Dermis microvascular lymphatic vessel endothelial cell (primary cell): Measurements from ENCODE around the gene OR10P1. TPM values are rescaled to one million over a fixed set of nuclear protein-coding genes. Genes with fewer than 3 reads are reported as not detected.

Experiments used
- DNase-seq, 2 donors: peaks; one replicate each; pipeline versions ENCODE4 v3.0.0 to v3.0.0-alpha.2; 2010; ENCODE audit warnings: low read depth in 2 of 2
- total RNA-seq: library from RNA; depleted of rRNA; stranded (reverse); fragments of >200 nt; gene quantifications from 2 replicates; pipeline ENCODE4 v1.2.1, GENCODE V29; 2014

OR10P1 gene
- total RNA-seq, 1 donor from 2014 or later = not detected

- DNase-seq = no peak
Observed at GRCh38 chr12:55684761-55685370, 48.2 kb downstream of the OR10P1 start.

- no peak for DNase-seq
Observed at GRCh38 chr12:55685671-55686070, 49.0 kb downstream of the OR10P1 start.

GRCh38 chr12:55686366-55687010 lies 49.8 kb downstream of the OR10P1 start:
- no peak for DNase-seq

Other genes starting within 250 kb of the OR10P1 start
- gene OR6C65, start 236.4 kb upstream of the OR10P1 start, total RNA-seq = not detected in 2 replicates
- gene OR6C76, start 210.6 kb upstream of the OR10P1 start, total RNA-seq = not detected in 2 replicates
- gene OR6C2, start 192.8 kb upstream of the OR10P1 start, total RNA-seq = not detected in 2 replicates
- not detected in 2 replicates for gene OR6C70, start 166.8 kb upstream of the OR10P1 start, total RNA-seq
- not detected in 2 replicates for gene OR6C68, start 144.5 kb upstream of the OR10P1 start, total RNA-seq
- not detected in 2 replicates for gene OR6C4, start 87.3 kb upstream of the OR10P1 start, total RNA-seq
- gene OR2AP1, start 64.4 kb upstream of the OR10P1 start, total RNA-seq = not detected in 2 replicates
- 0.13 and 0.26 TPM in 2 replicates for gene ITGA7, start 71.0 kb downstream of the OR10P1 start, total RNA-seq
- gene BLOC1S1, start 79.2 kb downstream of the OR10P1 start, total RNA-seq = 56.2 and 59.9 TPM in 2 replicates
- gene RDH5, start 83.5 kb downstream of the OR10P1 start, total RNA-seq = 0.13 and 0.63 TPM in 2 replicates
- gene CD63, start 92.1 kb downstream of the OR10P1 start, total RNA-seq = 1,084 and 1,362 TPM in 2 replicates
- 1.3 TPM in 2 replicates for gene GDF11, start 106.2 kb downstream of the OR10P1 start, total RNA-seq
- 58.8 and 84.7 TPM in 2 replicates for gene SARNP, start 180.8 kb downstream of the OR10P1 start, total RNA-seq
- gene ORMDL2, start 181.1 kb downstream of the OR10P1 start, total RNA-seq = 25.3 and 26.2 TPM in 2 replicates
- 34.1 and 49.7 TPM in 2 replicates for gene DNAJC14, start 192.7 kb downstream of the OR10P1 start, total RNA-seq
- 0.51 and 0.63 TPM in 2 replicates for gene MMP19, start 206.0 kb downstream of the OR10P1 start, total RNA-seq